Endometrium (tissue), 2 donors: Measurements from ENCODE around the gene CCL8.

Experiments used
- FAIRE-seq: peaks from 2 replicates; lab custom pipeline; 2012; peaks lifted over from hg19 to GRCh38; lab: Jason Lieb, UNC
- donor health status: control.
- donor health status: control.

CCL8 gene

GRCh38 chr17:34319039-34319483, at the start of gene CCL8:
Gene CCL8, plus strand, starts transcription at chr17:34319435. Its CDS starts 67 bp downstream, at chr17:34319502.
- no peak for FAIRE-seq

DNA sequence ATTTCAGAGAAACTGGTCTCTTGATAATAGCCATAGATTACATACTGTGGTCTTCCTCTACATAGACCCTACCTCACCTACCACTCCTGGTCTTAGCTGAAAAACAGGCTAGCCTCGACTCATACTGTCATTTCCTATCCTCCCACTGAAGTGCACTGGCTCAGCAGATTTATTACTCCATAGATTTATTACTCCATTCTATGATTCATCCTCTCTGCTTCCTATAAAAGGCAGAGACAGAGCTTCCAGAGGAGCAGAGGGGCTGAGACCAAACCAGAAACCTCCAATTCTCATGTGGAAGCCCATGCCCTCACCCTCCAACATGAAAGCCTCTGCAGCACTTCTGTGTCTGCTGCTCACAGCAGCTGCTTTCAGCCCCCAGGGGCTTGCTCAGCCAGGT, 49.3 kb upstream of the CCL8 start, which contains the start of gene CCL7:
Gene CCL7 (plus strand): TSS at position 253 of the 400 bp plus-strand sequence. CDS start 70 bp downstream, at position 323.
- FAIRE-seq: no peak

GRCh38 chr17:34275881-34276280, 43.4 kb upstream of the CCL8 start:
- FAIRE-seq: no peak

DNA sequence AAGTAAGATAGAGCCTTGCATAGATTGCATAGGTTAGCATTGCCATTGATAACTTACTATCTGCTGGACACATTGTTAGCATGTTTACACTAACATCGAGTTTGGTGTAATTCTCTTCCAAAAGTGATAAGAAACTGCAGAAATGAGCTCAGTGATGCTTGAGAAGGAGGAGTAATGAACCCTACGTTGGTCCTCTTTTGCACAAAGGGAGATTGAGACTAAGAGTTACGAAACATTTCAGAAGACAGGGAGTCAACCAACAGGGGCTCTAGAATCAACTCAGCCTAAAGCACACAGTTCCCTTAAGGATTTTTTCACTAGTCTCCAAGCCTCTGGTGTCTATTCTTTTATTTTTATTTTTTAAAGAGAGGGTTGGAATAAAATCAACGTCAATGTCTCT, 42.4 kb upstream of the CCL8 start:
- no peak for FAIRE-seq

DNA sequence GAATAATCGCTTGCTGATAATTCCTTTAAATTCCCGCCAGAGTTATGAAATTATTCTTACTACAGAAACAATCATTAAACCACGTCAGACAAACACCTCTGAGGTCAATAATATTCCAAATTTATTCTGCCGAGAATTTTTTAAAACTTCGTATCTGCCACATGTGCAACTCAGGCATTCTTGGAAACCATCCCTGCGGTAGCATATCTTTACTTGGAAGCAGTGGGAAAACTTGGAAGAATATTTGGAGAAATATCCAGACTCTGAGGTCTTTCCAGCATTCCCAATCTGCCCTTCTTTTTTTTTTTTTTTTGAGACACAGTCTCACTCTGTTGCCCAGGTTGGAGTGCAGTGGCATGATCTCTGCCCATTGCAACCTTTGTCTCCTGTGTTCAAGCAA, 35.7 kb upstream of the CCL8 start:
- no peak for FAIRE-seq

DNA sequence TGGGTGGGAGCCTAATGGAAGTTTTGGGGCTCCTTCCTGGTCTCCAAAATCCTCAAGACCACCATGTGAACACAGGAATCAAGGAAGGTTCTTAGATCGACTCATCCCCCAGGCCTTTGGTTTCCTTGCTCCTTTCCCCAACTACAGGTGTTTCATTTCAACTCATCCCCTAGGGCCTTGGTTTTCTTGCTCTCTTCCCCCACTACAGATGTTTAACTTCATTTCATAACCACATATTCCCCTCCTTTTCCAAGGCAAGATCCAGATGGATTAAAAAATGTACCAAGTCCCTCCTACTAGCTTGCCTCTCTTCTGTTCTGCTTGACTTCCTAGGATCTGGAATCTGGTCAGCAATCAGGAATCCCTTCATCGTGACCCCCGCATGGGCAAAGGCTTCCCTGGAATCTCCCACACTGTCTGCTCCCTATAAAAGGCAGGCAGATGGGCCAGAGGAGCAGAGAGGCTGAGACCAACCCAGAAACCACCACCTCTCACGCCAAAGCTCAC, 33.9 kb upstream of the CCL8 start, which contains the start of gene CCL11:
Gene CCL11 (plus strand): TSS at position 457 of the 507 bp plus-strand sequence. CDS start 67 bp downstream, outside the sequence.
- no peak for FAIRE-seq

- FAIRE-seq: no peak
Observed at GRCh38 chr17:34287875-34288274, 31.4 kb upstream of the CCL8 start.

DNA sequence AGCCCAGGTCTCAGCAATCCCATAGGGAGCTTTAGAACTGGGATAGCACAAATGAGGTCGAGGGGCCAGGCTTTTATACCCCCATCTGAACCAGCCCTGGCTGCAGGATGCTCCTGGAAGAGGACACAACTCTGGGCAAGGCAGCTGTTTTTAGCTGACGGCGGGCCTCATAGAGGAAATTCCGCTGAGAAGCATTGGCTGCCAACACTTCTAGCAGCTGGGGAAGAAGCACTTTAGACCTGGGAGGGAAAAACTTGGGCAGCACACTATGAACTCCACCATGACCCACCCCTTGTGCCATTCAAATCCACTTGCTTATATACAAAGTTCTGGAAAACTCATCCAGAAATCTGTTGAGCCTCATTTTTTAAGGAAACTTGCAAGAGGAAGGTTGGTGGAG, 28.6 kb upstream of the CCL8 start:
- FAIRE-seq: no peak

GRCh38 chr17:34291721-34292348, 27.4 kb upstream of the CCL8 start:
- FAIRE-seq: no peak

GRCh38 chr17:34299027-34299426, 20.2 kb upstream of the CCL8 start:
- FAIRE-seq: no peak

DNA sequence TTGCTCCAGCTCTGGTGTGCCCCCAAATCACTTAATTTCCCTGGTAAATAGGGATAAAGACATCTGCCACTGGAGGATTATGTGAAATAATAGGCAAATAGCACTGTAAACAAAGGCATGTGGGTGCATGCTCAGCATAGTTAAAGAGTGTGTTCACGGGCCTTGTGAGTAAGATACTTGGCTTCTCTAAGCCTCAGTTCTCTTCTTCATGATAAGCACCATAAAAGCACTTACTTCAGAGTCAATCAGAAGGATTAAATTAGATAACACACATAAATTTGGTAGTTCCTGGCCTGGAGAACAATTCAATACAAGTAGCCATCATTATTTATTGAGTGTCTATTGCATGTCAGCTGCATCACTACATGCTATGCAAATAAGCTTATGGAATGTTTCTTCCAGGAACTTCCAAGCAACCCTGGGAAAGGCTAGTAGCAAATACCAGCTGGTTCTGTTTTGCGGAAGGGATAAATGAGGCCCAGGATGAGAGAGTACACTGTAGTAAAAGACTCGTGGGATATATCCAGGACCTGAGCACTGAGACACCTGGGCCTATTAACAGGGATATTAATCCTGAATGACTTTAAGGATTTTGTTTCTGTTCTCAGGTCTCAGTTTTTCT, 19.2 kb upstream of the CCL8 start:
- FAIRE-seq: no peak

- FAIRE-seq: peak; percentile 33
Observed at GRCh38 chr17:34300652-34301370, 18.4 kb upstream of the CCL8 start.

DNA sequence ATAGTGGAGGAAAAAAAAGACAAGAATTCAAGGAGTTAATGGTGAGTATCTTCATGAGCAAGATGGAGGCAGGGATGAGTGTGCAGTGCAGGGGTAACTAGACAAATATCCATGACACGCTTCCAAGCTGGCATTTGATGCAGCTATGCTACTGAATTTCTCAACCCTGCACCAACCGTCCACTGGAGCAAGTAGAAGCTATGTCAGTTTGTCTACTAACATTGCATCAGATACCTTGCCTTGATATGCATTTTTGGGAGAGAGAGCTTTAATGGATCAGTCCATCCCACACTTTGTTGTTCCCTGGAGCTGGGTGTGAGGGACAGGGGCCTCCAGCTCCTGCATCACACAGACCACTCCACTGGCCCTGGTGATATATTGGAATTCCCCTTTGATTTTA, 17.2 kb upstream of the CCL8 start:
- no peak for FAIRE-seq

- FAIRE-seq: no peak
Observed at GRCh38 chr17:34302636-34303035, 16.6 kb upstream of the CCL8 start.

DNA sequence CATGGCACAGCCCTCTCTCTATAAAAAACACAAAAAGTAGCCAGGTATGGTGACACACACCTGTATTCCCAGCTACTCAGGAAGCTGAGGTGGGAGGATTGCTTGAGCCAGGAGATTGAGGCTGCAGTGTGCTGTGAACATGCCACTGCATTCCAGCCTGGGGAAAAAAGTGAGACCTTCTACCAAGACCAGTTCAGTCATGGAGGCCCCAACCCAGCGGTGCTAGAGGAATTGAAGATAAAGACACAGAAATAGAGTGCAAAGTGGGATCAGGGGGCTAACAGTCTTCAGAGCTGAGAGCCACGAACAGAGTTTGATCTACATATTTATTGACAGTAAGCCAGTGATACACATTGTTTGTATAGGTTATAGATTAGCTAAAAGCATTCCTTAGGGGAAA, 15.6 kb upstream of the CCL8 start:
- no peak for FAIRE-seq

DNA sequence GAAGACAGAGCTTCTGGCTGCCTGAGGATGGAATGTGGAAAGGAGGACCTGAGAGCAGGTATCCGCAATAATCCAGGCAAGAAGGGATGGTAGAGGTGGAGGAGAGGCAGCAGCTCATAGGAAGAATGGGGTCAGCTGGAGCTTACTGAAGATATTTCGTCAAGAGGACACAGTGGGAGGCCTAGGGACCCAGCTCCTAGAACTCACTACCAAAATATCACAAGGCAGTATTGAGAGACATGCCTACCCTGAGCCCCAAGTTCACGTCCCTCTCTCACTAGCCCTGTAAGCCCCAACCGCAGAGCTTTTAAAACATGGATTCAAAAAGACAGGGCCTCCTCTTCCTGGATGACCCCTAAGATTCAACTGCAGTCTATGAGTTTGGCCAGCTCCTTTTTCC, 14.2 kb upstream of the CCL8 start:
- FAIRE-seq: no peak

DNA sequence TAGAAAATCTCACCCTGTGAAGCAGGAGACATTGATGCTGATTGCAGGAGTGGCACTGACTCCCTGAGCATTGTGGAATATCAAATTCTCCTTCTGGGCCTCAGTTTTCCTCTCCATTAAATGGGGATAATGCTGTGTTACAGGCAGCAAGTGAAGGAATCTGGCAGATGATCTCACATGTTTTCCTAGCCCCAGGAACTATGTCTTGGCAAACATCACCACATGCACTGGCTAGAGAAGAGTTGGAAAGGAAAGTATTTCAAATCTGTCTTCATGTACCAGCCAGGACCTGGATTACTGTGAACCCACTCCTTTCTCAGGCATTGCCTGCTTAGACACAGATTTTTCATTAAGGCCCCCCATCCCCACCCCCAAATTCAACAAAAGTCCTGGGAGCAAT, 13.6 kb upstream of the CCL8 start:
- FAIRE-seq: no peak

- no peak for FAIRE-seq
Observed at GRCh38 chr17:34306466-34306865, 12.8 kb upstream of the CCL8 start.

- FAIRE-seq: no peak
Observed at GRCh38 chr17:34307110-34307509, 12.1 kb upstream of the CCL8 start.

GRCh38 chr17:34308371-34308770, 10.9 kb upstream of the CCL8 start:
- FAIRE-seq: no peak

- no peak for FAIRE-seq
Observed at GRCh38 chr17:34311291-34311690, 7.9 kb upstream of the CCL8 start.

- FAIRE-seq: peak; percentile 58
Observed at GRCh38 chr17:34312080-34312479, 7.2 kb upstream of the CCL8 start.

GRCh38 chr17:34313164-34313563, 6.1 kb upstream of the CCL8 start:
- no peak for FAIRE-seq
